GM12864 (cell line): Measurements from ENCODE around the gene ACTR1B.
A peak's percentile ranks its signal among the peaks of the same experiment; 100 is the strongest.

Experiments
- DNase-seq: peaks from one replicate; pipeline ENCODE4 v3.0.0-alpha.2; 2011; ENCODE audit warnings: low read depth
- H3K4me3 ChIP-seq: 2 replicates; pipeline ENCODE4 v1.5.1; 2011; ENCODE audit warnings: mild to moderate bottlenecking, low read depth, low read length, control low read depth
- TF ChIP-seq, protein P1 (sequence below): IDR thresholded peaks from 2 replicates; pipeline ENCODE4 v1.5.1; 2011; ENCODE audit warnings: low read depth, mild to moderate bottlenecking, moderate library complexity, low read length, control low read depth, inconsistent platforms; ENCODE audit errors: missing control alignments

Gene ACTR1B

DNA sequence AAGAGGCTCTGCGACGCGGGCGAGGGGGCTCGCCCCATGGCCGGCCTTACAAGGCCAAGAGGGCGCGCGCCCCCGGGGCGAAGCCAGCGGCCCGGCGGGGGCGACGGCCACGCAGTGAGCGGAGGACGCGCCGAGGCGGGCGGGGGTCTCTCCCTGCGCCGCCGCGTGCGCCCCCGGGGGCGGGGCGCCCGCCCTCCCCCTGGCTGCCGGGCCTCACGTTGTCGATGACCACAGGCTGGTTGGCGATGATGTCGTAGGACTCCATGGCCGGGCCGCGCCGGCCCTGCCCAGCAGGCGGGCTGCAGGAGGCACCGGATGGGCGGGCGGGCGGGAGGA lies 250 bp downstream of the ACTR1B start:
- TF ChIP-seq, protein P1, sequence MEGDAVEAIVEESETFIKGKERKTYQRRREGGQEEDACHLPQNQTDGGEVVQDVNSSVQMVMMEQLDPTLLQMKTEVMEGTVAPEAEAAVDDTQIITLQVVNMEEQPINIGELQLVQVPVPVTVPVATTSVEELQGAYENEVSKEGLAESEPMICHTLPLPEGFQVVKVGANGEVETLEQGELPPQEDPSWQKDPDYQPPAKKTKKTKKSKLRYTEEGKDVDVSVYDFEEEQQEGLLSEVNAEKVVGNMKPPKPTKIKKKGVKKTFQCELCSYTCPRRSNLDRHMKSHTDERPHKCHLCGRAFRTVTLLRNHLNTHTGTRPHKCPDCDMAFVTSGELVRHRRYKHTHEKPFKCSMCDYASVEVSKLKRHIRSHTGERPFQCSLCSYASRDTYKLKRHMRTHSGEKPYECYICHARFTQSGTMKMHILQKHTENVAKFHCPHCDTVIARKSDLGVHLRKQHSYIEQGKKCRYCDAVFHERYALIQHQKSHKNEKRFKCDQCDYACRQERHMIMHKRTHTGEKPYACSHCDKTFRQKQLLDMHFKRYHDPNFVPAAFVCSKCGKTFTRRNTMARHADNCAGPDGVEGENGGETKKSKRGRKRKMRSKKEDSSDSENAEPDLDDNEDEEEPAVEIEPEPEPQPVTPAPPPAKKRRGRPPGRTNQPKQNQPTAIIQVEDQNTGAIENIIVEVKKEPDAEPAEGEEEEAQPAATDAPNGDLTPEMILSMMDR: no peak
- no peak for DNase-seq

GRCh38 chr2:97662895-97663625 lies 784 bp downstream of the ACTR1B start:
- peak; percentile 65 for DNase-seq
- H3K4me3 ChIP-seq: peak overlapping the region; percentile 70
- TF ChIP-seq, protein P1: no peak

More for the DNA sequence above, 250 bp downstream of the ACTR1B start:
- peak overlapping the region; percentile 70 for H3K4me3 ChIP-seq

DNA sequence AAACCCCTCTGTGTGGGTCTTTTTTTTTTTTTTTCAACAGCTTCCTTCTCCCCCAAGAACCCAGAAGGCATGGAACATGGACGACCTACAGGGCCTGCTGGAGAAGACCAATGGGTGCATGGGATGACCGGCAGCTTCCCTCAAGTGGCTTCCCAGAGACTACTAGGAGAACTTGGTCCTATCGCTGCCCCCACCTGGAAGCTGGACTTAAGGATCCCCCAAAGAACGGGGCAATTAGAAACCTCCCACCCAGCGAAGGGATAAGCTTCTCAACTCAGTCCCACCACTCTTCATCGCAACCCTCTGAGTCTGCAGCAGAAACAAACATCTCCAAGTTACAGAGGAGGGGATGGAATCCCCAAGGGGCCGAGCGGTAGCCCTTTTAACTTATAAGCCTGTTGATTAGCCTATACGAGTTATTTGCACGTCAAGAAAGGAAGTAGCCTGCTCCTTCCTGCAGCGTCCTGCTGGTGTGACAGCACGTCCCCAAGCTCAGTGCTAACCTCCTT lies 1.4 kb downstream of the ACTR1B start:
- H3K4me3 ChIP-seq: peak overlapping the region; percentile 70
- DNase-seq: no peak

DNA sequence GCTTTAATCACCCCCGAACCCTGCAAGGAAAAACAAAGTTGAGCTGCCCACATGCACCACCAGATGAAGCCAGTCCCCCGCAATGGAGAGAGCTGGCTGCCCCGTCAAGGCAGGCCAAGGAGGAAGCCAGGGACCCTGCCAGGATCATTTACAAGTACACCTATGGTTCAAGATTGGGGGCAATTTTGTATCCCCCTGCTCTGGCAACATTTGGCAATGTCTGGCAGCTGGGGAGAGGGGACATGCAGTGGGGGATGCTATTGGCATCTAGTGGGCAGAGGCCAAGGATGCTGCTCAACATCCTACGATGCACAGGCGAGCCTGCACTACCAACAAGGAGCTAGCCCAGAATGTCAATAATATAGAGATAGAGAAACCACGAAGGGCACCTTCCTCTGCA lies 1.9 kb downstream of the ACTR1B start:
- no peak for DNase-seq
- peak overlapping the region; percentile 70 for H3K4me3 ChIP-seq
- TF ChIP-seq, protein P1: no peak

More for the DNA sequence above, 1.4 kb downstream of the ACTR1B start:
- TF ChIP-seq, protein P1: no peak

GRCh38 chr2:97660775-97661389 lies 3.0 kb downstream of the ACTR1B start:
- TF ChIP-seq, protein P1: no peak
- no peak for DNase-seq
- H3K4me3 ChIP-seq: no peak overlapping the region

GRCh38 chr2:97660044-97660774 lies 3.6 kb downstream of the ACTR1B start:
- TF ChIP-seq, protein P1: no peak
- DNase-seq: no peak
- no peak overlapping the region for H3K4me3 ChIP-seq
